H1 (cell line): ENCODE data around the gene PPFIA4. TPM values are rescaled to one million over a fixed set of nuclear protein-coding genes. Genes with fewer than 3 reads are reported as not detected.
A peak's percentile ranks its signal among the peaks of the same experiment; 100 is the strongest.

Experiments
- CTCF ChIA-PET: fragments of 300-600 bp; sonication (Branson Sonifier 250); formaldehyde crosslinking; loops from one replicate; lab custom pipeline; 2021; ENCODE audit not compliant: partially characterized antibody; lab: Charles Lee
- POLR2A ChIA-PET: fragments of 300-600 bp; sonication (Branson Sonifier 250); formaldehyde crosslinking; loops from one replicate; lab custom pipeline; 2021; ENCODE audit warnings: inconsistent platforms; ENCODE audit not compliant: partially characterized antibody; lab: Charles Lee
- DNase-seq, 2 experiments: peaks; one replicate each; pipeline versions ENCODE4 v3.0.0 to v3.0.0-alpha.2; 2010 to 2022; ENCODE audit warnings: low spot score in 2 of 2, low read depth in 1 of 2, mixed read lengths in 1 of 2
- FAIRE-seq: peaks from 2 replicates; lab custom pipeline; 2011; peaks lifted over from hg19 to GRCh38; lab: Jason Lieb, UNC
- H2AFZ ChIP-seq: 2 replicates; pipeline ENCODE4 v1.8.1; 2012; ENCODE audit warnings: low read length, inconsistent platforms
- H2AK5ac ChIP-seq: 2 replicates; pipeline ENCODE4 v1.6.1; 2013; ENCODE audit warnings: low read depth, low read length
- H2BK120ac ChIP-seq: replicated peaks from 2 replicates; pipeline ENCODE3; 2013; ENCODE audit warnings: low read depth, low read length, inconsistent platforms
- H2BK12ac ChIP-seq: 2 replicates; pipeline ENCODE4 v1.6.1; 2013; ENCODE audit warnings: low read depth, low read length
- H2BK15ac ChIP-seq: 2 replicates; pipeline ENCODE4 v1.6.1; 2013; ENCODE audit warnings: low read length
- H2BK20ac ChIP-seq: 2 replicates; pipeline ENCODE4 v1.6.1; 2013; ENCODE audit warnings: low read length
- H2BK5ac ChIP-seq: 2 replicates; pipeline ENCODE4 v1.6.1; 2013; ENCODE audit warnings: low read depth, low read length
- H3K14ac ChIP-seq: 2 replicates; pipeline ENCODE4 v1.6.1; 2013; ENCODE audit warnings: inconsistent platforms; ENCODE audit not compliant: insufficient read length
- H3K18ac ChIP-seq: 2 replicates; pipeline ENCODE4 v1.6.1; 2013; ENCODE audit warnings: low read length; ENCODE audit errors: extremely low read depth
- H3K23ac ChIP-seq: 2 replicates; pipeline ENCODE4 v1.6.1; 2013; ENCODE audit warnings: inconsistent platforms; ENCODE audit not compliant: insufficient read length
- H3K23me2 ChIP-seq: 2 replicates; pipeline ENCODE4 v1.6.1; 2013; ENCODE audit warnings: low read depth, low read length
- H3K27ac ChIP-seq: 2 replicates; pipeline ENCODE4 v1.6.1; 2011; ENCODE audit warnings: low read depth, low read length, inconsistent platforms
- H3K27me3 ChIP-seq, 4 experiments: replicated peaks in 1 of 4; 1 replicate in 1 of 4; 2 replicates in 3 of 4; pipeline versions ENCODE4 v1.6.1 to v1.8.1; 2011 to 2013; ENCODE audit warnings: low read length in 3 of 4, mild to moderate bottlenecking in 3 of 4, inconsistent platforms in 2 of 4, mixed read lengths in 2 of 4, moderate library complexity in 1 of 4; ENCODE audit not compliant: control insufficient read depth in 3 of 4, insufficient read depth in 3 of 4; ENCODE audit errors: extremely low read depth in 1 of 4
- H3K36me3 ChIP-seq, 4 experiments: 2 replicates each; pipeline versions ENCODE4 v1.6.1 to v1.8.1; 2011 to 2013; ENCODE audit warnings: mild to moderate bottlenecking in 4 of 4, low read length in 3 of 4, moderate library complexity in 2 of 4, control low read depth in 1 of 4, inconsistent platforms in 1 of 4; ENCODE audit not compliant: insufficient read depth in 4 of 4, control insufficient read depth in 2 of 4
- H3K4ac ChIP-seq: replicated peaks from 2 replicates; pipeline ENCODE3; 2013; ENCODE audit warnings: low read length, low read depth, mixed read lengths, inconsistent platforms; ENCODE audit not compliant: insufficient read length
- H3K4me1 ChIP-seq, 4 experiments: replicated peaks in 1 of 4; 1 replicate in 1 of 4; 2 replicates in 3 of 4; pipeline versions ENCODE4 v1.6.1 to v1.8.1; 2011 to 2013; ENCODE audit warnings: low read length in 3 of 4, inconsistent platforms in 2 of 4, mixed read lengths in 1 of 4; ENCODE audit not compliant: insufficient read depth in 4 of 4, control insufficient read depth in 3 of 4
- H3K4me2 ChIP-seq, 2 experiments: 2 replicates each; pipeline versions ENCODE4 v1.6.1 to v1.8.1; 2011 to 2013; ENCODE audit warnings: low read depth in 2 of 2, low read length in 2 of 2, control low read depth in 1 of 2, inconsistent platforms in 1 of 2, mild to moderate bottlenecking in 1 of 2; ENCODE audit not compliant: insufficient read depth in 1 of 2
- H3K4me3 ChIP-seq, 4 experiments: fragments of 200-600, 300-600 bp in 1 of 4; sonication (generic), shearing (Covaris generic), sonication (Bioruptor Twin) in 1 of 4; 2 replicates each; pipeline versions ENCODE4 v1.5.1 to v1.8.1; 2011 to 2016; ENCODE audit warnings: low read length in 4 of 4, low read depth in 3 of 4, control low read depth in 2 of 4, inconsistent platforms in 2 of 4, mild to moderate bottlenecking in 2 of 4, mixed read lengths in 1 of 4, moderate library complexity in 1 of 4; ENCODE audit not compliant: insufficient read depth in 2 of 4; ENCODE audit errors: extremely low read depth in 1 of 4
- H3K56ac ChIP-seq: replicated peaks from 2 replicates; pipeline ENCODE3; 2013; ENCODE audit warnings: low read depth, mild to moderate bottlenecking, mixed read lengths, low read length, inconsistent platforms; ENCODE audit not compliant: insufficient read length
- H3K79me1 ChIP-seq: 2 replicates; pipeline ENCODE4 v1.6.1; 2013; ENCODE audit warnings: low read depth, low read length, control low read depth
- H3K79me2 ChIP-seq, 2 experiments: 2 replicates each; pipeline versions ENCODE4 v1.6.1 to v1.8.1; 2012 to 2013; ENCODE audit warnings: low read length in 2 of 2, mild to moderate bottlenecking in 2 of 2, inconsistent platforms in 1 of 2; ENCODE audit not compliant: insufficient read depth in 2 of 2, control insufficient read depth in 1 of 2
- H3K9ac ChIP-seq, 4 experiments: replicated peaks in 1 of 4; 1 replicate in 1 of 4; 2 replicates in 3 of 4; pipeline versions ENCODE4 v1.6.1 to v1.8.1; 2011 to 2013; ENCODE audit warnings: low read depth in 3 of 4, low read length in 3 of 4, control low read depth in 2 of 4, mild to moderate bottlenecking in 2 of 4, moderate library complexity in 2 of 4, inconsistent platforms in 1 of 4; ENCODE audit errors: extremely low read depth in 1 of 4
- H3K9me3 ChIP-seq, 2 experiments: 2 replicates each; pipeline versions ENCODE4 v1.6.1 to v1.8.1; 2012 to 2013; ENCODE audit warnings: mild to moderate bottlenecking in 2 of 2, moderate library complexity in 2 of 2, control low read depth in 1 of 2, inconsistent platforms in 1 of 2, low read depth in 1 of 2, low read length in 1 of 2, mixed read lengths in 1 of 2; ENCODE audit not compliant: insufficient read depth in 2 of 2
- H4K20me1 ChIP-seq, 2 experiments: replicated peaks in 1 of 2; 2 replicates each; pipeline versions ENCODE3 to v1.8.1; 2011 to 2013; ENCODE audit warnings: inconsistent platforms in 2 of 2, low read length in 2 of 2, mild to moderate bottlenecking in 1 of 2; ENCODE audit not compliant: insufficient read depth in 2 of 2, control insufficient read depth in 1 of 2
- H4K5ac ChIP-seq: 2 replicates; pipeline ENCODE4 v1.6.1; 2013; ENCODE audit warnings: low read length, low read depth, mixed read lengths, inconsistent platforms; ENCODE audit not compliant: insufficient read length
- H4K8ac ChIP-seq: 2 replicates; pipeline ENCODE4 v1.8.0; 2013; ENCODE audit warnings: mild to moderate bottlenecking, moderate library complexity, low read length, inconsistent platforms; ENCODE audit not compliant: insufficient read depth; ENCODE audit errors: extremely low read depth
- H4K91ac ChIP-seq: replicated peaks from 2 replicates; pipeline ENCODE3; 2013; ENCODE audit warnings: low read length, mixed read lengths, inconsistent platforms; ENCODE audit not compliant: insufficient read length
- BRCA1 ChIP-seq: IDR thresholded peaks from 2 replicates; pipeline ENCODE4 v1.6.1; 2012; ENCODE audit warnings: low read depth, low read length, improper control_type of control experiment
- CBX8 ChIP-seq: fragments of 300-800, 300-1000 bp; sonication (generic); IDR thresholded peaks from 2 replicates; pipeline ENCODE4 v1.7.1; 2016; ENCODE audit warnings: low read depth, low read length, borderline replicate concordance
- CHD1 ChIP-seq: IDR thresholded peaks from 2 replicates; pipeline ENCODE4 v1.6.1; 2012; ENCODE audit warnings: low read depth, low read length, improper control_type of control experiment
- CHD2 ChIP-seq: IDR thresholded peaks from 2 replicates; pipeline ENCODE4 v1.6.1; 2012; ENCODE audit warnings: low read length, improper control_type of control experiment
- CTBP2 ChIP-seq: IDR thresholded peaks from 2 replicates; pipeline ENCODE4 v1.7.0; 2011; ENCODE audit warnings: borderline replicate concordance, mild to moderate bottlenecking, moderate library complexity, mixed read lengths, low read length; ENCODE audit not compliant: insufficient read depth, insufficient read length
- MAFK ChIP-seq: IDR thresholded peaks from 2 replicates; pipeline ENCODE4 v1.6.1; 2012; ENCODE audit warnings: low read depth, mild to moderate bottlenecking, improper control_type of control experiment, low read length
- MAX ChIP-seq: IDR thresholded peaks from 2 replicates; pipeline ENCODE4 v1.6.1; 2012; ENCODE audit warnings: inconsistent platforms
- POU5F1 ChIP-seq: IDR thresholded peaks from 2 replicates; pipeline ENCODE4 v1.6.1; 2011; ENCODE audit warnings: low read depth, mild to moderate bottlenecking, low read length, moderate library complexity
- RBBP5 ChIP-seq: IDR thresholded peaks from 2 replicates; pipeline ENCODE4 v1.7.1; 2012; ENCODE audit warnings: low read depth, mild to moderate bottlenecking, inconsistent platforms, low read length, moderate library complexity, borderline replicate concordance
- SP1 ChIP-seq: IDR thresholded peaks from 2 replicates; pipeline ENCODE4 v1.6.1; 2011; ENCODE audit warnings: low read depth, low read length
- SP2 ChIP-seq: IDR thresholded peaks from 2 replicates; pipeline ENCODE4 v1.6.1; 2012; ENCODE audit warnings: mild to moderate bottlenecking, low read length, inconsistent platforms
- TAF7 ChIP-seq: optimal IDR thresholded peaks from 2 replicates; pipeline ENCODE3; 2011; ENCODE audit warnings: low read depth, mild to moderate bottlenecking, inconsistent platforms, low read length, moderate library complexity, borderline replicate concordance
- USF2 ChIP-seq: IDR thresholded peaks from 2 replicates; pipeline ENCODE4 v1.6.1; 2011; ENCODE audit warnings: low read length, improper control_type of control experiment
- WGBS, 2 experiments: shearing (Covaris generic) in 1 of 2; methylation state at CpG; one replicate each; pipeline versions ENCODE4 v1.1.6 to v1.1.7; 2013 to 2015; ENCODE audit warnings: low lambda C conversion rate in 2 of 2, mixed read lengths in 2 of 2, inconsistent platforms in 1 of 2, low coverage in 1 of 2, missing lambda C conversion rate in 1 of 2; ENCODE audit not compliant: insufficient replicate concordance in 2 of 2, insufficient coverage in 1 of 2, insufficient read length in 1 of 2; ENCODE audit errors: extremely low coverage in 1 of 2, missing lambda C conversion rate in 1 of 2; 5-methylcytosine and 5-hydroxymethylcytosine counted together
- polyA plus RNA-seq, 7 experiments: library from polyadenylated mRNA; depleted of rRNA in 3 of 7; stranded (reverse) in 5 of 7; unstranded in 2 of 7; fragments of >200 nt in 5 of 7; fragments of 200-250 nt in 2 of 7; gene quantifications; 1 replicate in 5 of 7; 2 replicates in 1 of 7; 4 replicates in 1 of 7; pipeline versions ENCODE4 v1.2.1 to v1.2.3, GENCODE V29; 2011 to 2013; ENCODE audit warnings: missing spikeins in 2 of 7, mixed read lengths in 2 of 7
- total RNA-seq: library from RNA; stranded (reverse); fragmentation: NEBNext Ultra II Directional; extraction: Animal tissue kit (Norgen Biotek cat#: 25700); gene quantifications from 2 replicates; pipeline ENCODE4 v1.2.1, GENCODE V29; 2021

The PPFIA4 gene
- total and polyA plus RNA-seq, 2 of the 8 experiments (the other 6 are each of a cell fraction or from before 2014, with no cell fraction given): 9.0 to 9.9 TPM

- Histone ChIP-seq H3K27ac (no peak overlapping the region), H4K5ac (no peak overlapping the region), H4K91ac (peak overlapping the region; percentile 96), H3K4me1 (peaks cover 10 to 25% (median 20%) of the 10 kb centered on the region in 4 experiments), H2AK5ac (peak overlapping the region; percentile 31; the same call in 1 of the 2 replicates), H2AFZ (no peak overlapping the region), H2BK5ac (0 out of 2 replicates have a peak overlapping the region, but pooled peaks have one; percentile 63), H2BK20ac (peak overlapping the region; percentile 21; the same call in 1 of the 2 replicates), H3K56ac (no peak overlapping the region), H2BK120ac (no peak overlapping the region), H4K20me1 (no peaks in the 10 kb centered on the region), H3K18ac (no peak overlapping the region), H4K8ac (no peak overlapping the region), H2BK12ac (no peak overlapping the region), H3K14ac (no peak overlapping the region), H3K4me3 (no peak overlapping the region), H3K23me2 (no peaks in the 10 kb centered on the region), H3K27me3 (no peaks in the 10 kb centered on the region), H3K79me2 (no peaks in the 10 kb centered on the region), H3K4ac (no peak overlapping the region), H2BK15ac (no peak overlapping the region), H3K9me3 (no peaks in the 10 kb centered on the region), H3K79me1 (no peaks in the 10 kb centered on the region), H3K9ac (no peak overlapping the region), H3K4me2 (no peak overlapping the region), H3K23ac (no peak overlapping the region), H3K36me3 (peaks cover 0 to 3% (median 0%) of the 10 kb centered on the region in 4 experiments; a peak in 2 of 8 replicates)
- ChIA-PET CTCF (interaction anchor here (0.6 to 49.7 kb wide), 15 partner anchors 0 to 1459 kb away, joined by 3 to 1089 read pairs (median 4); partner anchors contain the start of genes ADORA1, MYOG and PPFIA4), POLR2A (interaction anchor here (0.6 to 1.4 kb wide), 3 partner anchors 10 to 50 kb away, joined by 3 to 4 read pairs (median 3); no protein-coding TSS in a partner anchor)
- 88% methylated on average over 7 of the region's 7 CpGs; no CpG with 5 or more reads in 1 of the 2 experiments for WGBS, 2 experiments
- DNase-seq (no peak), FAIRE-seq (no peak)
- TF ChIP-seq TAF7: no peak
- no peak for TF ChIP-seq MAFK
- TF ChIP-seq MAX: no peak
- TF ChIP-seq BRCA1: no peak
- TF ChIP-seq RBBP5: no peak
- TF ChIP-seq CTBP2: no peak
- no peak for TF ChIP-seq CHD1
- no peak for TF ChIP-seq CBX8
- no peak for TF ChIP-seq SP1
- TF ChIP-seq POU5F1: no peak
- no peak for TF ChIP-seq CHD2
- TF ChIP-seq SP2: no peak
- no peak for TF ChIP-seq USF2
These were observed 29.7 kb downstream of the PPFIA4 start for GRCh38 chr1:203056012-203056411.
